ENCODE results near the gene DENND1A.

DNA sequence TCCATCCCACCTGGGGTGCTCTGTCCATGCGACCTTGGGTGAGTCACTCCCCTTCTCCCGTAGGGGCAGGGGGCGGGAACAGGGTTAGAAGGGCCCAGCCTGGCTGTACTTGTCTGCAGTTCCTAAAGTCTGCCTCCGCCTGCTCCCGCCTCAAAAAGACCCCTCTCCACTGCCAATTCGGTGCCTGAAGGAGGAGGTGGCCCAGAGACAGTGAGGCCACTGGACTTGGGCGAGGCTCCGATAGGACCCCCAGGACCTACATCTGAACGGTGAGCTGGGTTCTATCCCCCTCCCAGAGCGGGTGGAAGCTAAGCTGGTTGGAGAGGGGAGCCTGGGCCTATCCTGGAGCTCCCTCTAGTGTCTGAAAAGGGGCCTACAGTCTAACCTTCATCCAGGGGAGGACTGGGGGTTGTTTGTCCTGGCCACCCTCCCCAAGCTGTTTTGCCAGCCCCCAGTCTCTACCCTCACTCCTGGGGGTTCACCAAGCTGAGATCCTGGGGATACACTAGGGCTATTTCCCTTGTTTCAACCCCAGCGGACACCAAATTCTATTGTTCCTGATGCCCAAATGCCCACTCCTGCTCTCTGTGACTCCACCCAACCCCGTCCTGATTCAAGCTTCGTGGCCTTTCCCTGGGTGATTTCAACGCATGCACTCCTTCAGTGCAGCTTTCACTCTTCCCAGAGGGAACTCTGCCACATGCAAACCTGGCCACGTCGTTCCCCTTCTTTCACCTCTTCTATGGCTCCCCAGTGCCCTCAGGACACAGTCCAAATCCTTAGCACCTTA lies 580.0 kb downstream of the DENND1A start:
- no peak for TF ChIP-seq SUZ12 (IDR thresholded peaks at IDR 0.05)
- no peak for TF ChIP-seq BHLHE40 (IDR thresholded peaks at IDR 0.05; ENCODE audit: borderline replicate concordance)
- no peak for TF ChIP-seq FOXK2 (IDR thresholded peaks at IDR 0.05)
- no peak for TF ChIP-seq ELF4 (IDR thresholded peaks at IDR 0.05)
- TF ChIP-seq FOXA1 (IDR thresholded peaks at IDR 0.05): no peak
- no peak for TF ChIP-seq TARDBP (IDR thresholded peaks at IDR 0.05)
- TF ChIP-seq SP1 (IDR thresholded peaks at IDR 0.05): no peak
- TF ChIP-seq FOXM1 (IDR thresholded peaks at IDR 0.05; ENCODE audit: borderline replicate concordance): no peak

Measured in HEK293T (cell line).